Measurements from ENCODE around the gene ACSS1.

GRCh38 chr20:25045343-25045712 is 12.6 kb downstream of the ACSS1 start:
- TF ChIP-seq CTCF (IDR thresholded peaks at IDR 0.05): no peak
- TF ChIP-seq EZH2 (IDR thresholded peaks at IDR 0.05): no peak
- no peak for TF ChIP-seq EZH2phosphoT487 (IDR thresholded peaks at IDR 0.05)

Data from neural progenitor cell (in vitro differentiated cells).